NCI-H2171 treated with DMSO at 0.1 percent for 48 hours (cell line): ENCODE results near the gene AFAP1L2.

Experiments used
- DNase-seq: peaks from one replicate; lab custom pipeline; 2025; lab: John Stamatoyannopoulos, UW

Gene AFAP1L2

GRCh38 chr10:114271075-114271778 lies 133.1 kb downstream of the AFAP1L2 start:
- no peak for DNase-seq

- DNase-seq, result peak; percentile 69
These were observed 137.8 kb downstream of the AFAP1L2 start for GRCh38 chr10:114266521-114266920.

- DNase-seq, result no peak
These were observed 138.8 kb downstream of the AFAP1L2 start for GRCh38 chr10:114265392-114266053.

GRCh38 chr10:114262496-114262895 lies 141.8 kb downstream of the AFAP1L2 start:
- no peak for DNase-seq

GRCh38 chr10:114261076-114261475 lies 143.2 kb downstream of the AFAP1L2 start:
- DNase-seq, result no peak

GRCh38 chr10:114260366-114260765 lies 143.9 kb downstream of the AFAP1L2 start:
- no peak for DNase-seq

GRCh38 chr10:114259824-114260223 lies 144.5 kb downstream of the AFAP1L2 start:
- DNase-seq, result no peak

GRCh38 chr10:114258274-114258840 lies 145.9 kb downstream of the AFAP1L2 start:
- DNase-seq, result no peak

GRCh38 chr10:114257498-114257897 lies 146.8 kb downstream of the AFAP1L2 start:
- no peak for DNase-seq

- no peak for DNase-seq
These were observed 147.5 kb downstream of the AFAP1L2 start for GRCh38 chr10:114256822-114257221.

GRCh38 chr10:114256008-114256765 lies 148.1 kb downstream of the AFAP1L2 start:
- DNase-seq, result no peak

- DNase-seq, result no peak
These were observed 149.1 kb downstream of the AFAP1L2 start for GRCh38 chr10:114255227-114255626.

GRCh38 chr10:114252883-114253282 lies 151.4 kb downstream of the AFAP1L2 start:
- DNase-seq, result no peak

GRCh38 chr10:114252092-114252491 lies 152.2 kb downstream of the AFAP1L2 start:
- no peak for DNase-seq

- DNase-seq, result no peak
These were observed 153.6 kb downstream of the AFAP1L2 start for GRCh38 chr10:114250716-114251115.

- peak; percentile 18 for DNase-seq
These were observed 154.1 kb downstream of the AFAP1L2 start for GRCh38 chr10:114250236-114250635.

- DNase-seq, result no peak
These were observed 157.5 kb downstream of the AFAP1L2 start for GRCh38 chr10:114246679-114247305.

GRCh38 chr10:114245121-114245791 lies 159.0 kb downstream of the AFAP1L2 start:
- no peak for DNase-seq
